ENCODE measurements around the gene VSTM4.

Gene VSTM4

GRCh38 chr10:49161411-49161997 is 46.2 kb upstream of the VSTM4 start:
- Histone ChIP-seq H3K4me1 (peaks cover 0 to 5% (median 0%) of the 10 kb centered on the region in 4 donors), H3K9me3 (no peaks in the 10 kb centered on the region), H3K36me3 (no peaks in the 10 kb centered on the region), H3K4me3 (no peak overlapping the region), H3K27me3 (peaks cover 0 to 2% of the 10 kb centered on the region in 2 donors), H3K27ac (no peak overlapping the region)
- intact Hi-C loops (cut with DNase I; ENCODE audit: low total_unique reads), result no loop called here
- peak; percentile 40 to 55 for TF ChIP-seq CTCF (IDR thresholded peaks at IDR 0.05)
- peak in 1 of 2 donors; percentile 16 for DNase-seq

GRCh38 chr10:49160814-49161213 is 45.5 kb upstream of the VSTM4 start:
- Histone ChIP-seq H3K27me3 (peaks cover 0 to 2% of the 10 kb centered on the region in 2 donors), H3K9me3 (no peaks in the 10 kb centered on the region), H3K4me1 (peaks cover 0 to 5% (median 0%) of the 10 kb centered on the region in 4 donors), H3K36me3 (no peaks in the 10 kb centered on the region), H3K4me3 (no peak overlapping the region), H3K27ac (no peak overlapping the region)
- peak in 1 of 2 donors; percentile 5 for DNase-seq
- no peak for TF ChIP-seq CTCF (IDR thresholded peaks at IDR 0.05)
- intact Hi-C loops (cut with DNase I; ENCODE audit: low total_unique reads), result no loop called here

- Histone ChIP-seq H3K9me3 (no peaks in the 10 kb centered on the region), H3K4me3 (no peak overlapping the region), H3K36me3 (no peaks in the 10 kb centered on the region), H3K27me3 (peaks cover 0 to 2% of the 10 kb centered on the region in 2 donors), H3K27ac (no peak overlapping the region), H3K4me1 (peaks cover 0 to 5% (median 0%) of the 10 kb centered on the region in 4 donors)
- DNase-seq, result no peak
- no peak for TF ChIP-seq CTCF (IDR thresholded peaks at IDR 0.05)
- intact Hi-C loops (cut with DNase I; ENCODE audit: low total_unique reads), result no loop called here
Observed at GRCh38 chr10:49160110-49160509, 44.8 kb upstream of the VSTM4 start.

- H3K36me3 ChIP-seq, result no peaks in the 10 kb centered on the region
- no peak for DNase-seq
- H3K9me3 ChIP-seq, result no peaks in the 10 kb centered on the region
- intact Hi-C loops (cut with DNase I; ENCODE audit: low total_unique reads), result no loop called here
- peaks cover 0 to 5% of the 10 kb centered on the region in 2 donors for H3K27me3 ChIP-seq
- H3K4me1 ChIP-seq, result peaks cover 0 to 5% (median 0%) of the 10 kb centered on the region in 4 donors
- no peak overlapping the region for H3K4me3 ChIP-seq
- no peak for TF ChIP-seq CTCF (IDR thresholded peaks at IDR 0.05)
- H3K27ac ChIP-seq, result no peak overlapping the region
Observed at GRCh38 chr10:49158915-49159314, 43.6 kb upstream of the VSTM4 start.

GRCh38 chr10:49158404-49158803 is 43.1 kb upstream of the VSTM4 start:
- TF ChIP-seq CTCF (IDR thresholded peaks at IDR 0.05), result no peak
- DNase-seq, result peak in 1 of 2 donors; percentile 11
- intact Hi-C loops (cut with DNase I; ENCODE audit: low total_unique reads), result no loop called here

More at GRCh38 chr10:49158404-49158803, 43.1 kb upstream of the VSTM4 start:
- H3K9me3 ChIP-seq, result no peaks in the 10 kb centered on the region
- peaks cover 0 to 5% (median 0%) of the 10 kb centered on the region in 4 donors for H3K4me1 ChIP-seq
- H3K27me3 ChIP-seq, result peaks cover 0 to 5% of the 10 kb centered on the region in 2 donors
- no peaks in the 10 kb centered on the region for H3K36me3 ChIP-seq
- no peak overlapping the region for H3K27ac ChIP-seq
- H3K4me3 ChIP-seq, result no peak overlapping the region

Data from tibial artery (tissue), 4 donors.